Naive thymus-derived CD4-positive, alpha-beta T cell (primary cell): ENCODE measurements around the gene CHST6. TPM values are rescaled to one million over a fixed set of nuclear protein-coding genes. Genes with fewer than 3 reads are reported as not detected.
A peak's percentile ranks its signal among the peaks of the same experiment; 100 is the strongest.

ENCODE experiments used
- ATAC-seq: fragments of 150-1000 bp; cut with Tn5 transposase; 2 replicates; pipeline ENCODE4 v1.10.0; 2021; ENCODE audit warnings: mild to moderate bottlenecking, moderate library complexity
- CTCF ChIA-PET: fragments of 350-600 bp; sonication (Branson Sonifier 250); formaldehyde crosslinking; loops from one replicate; lab custom pipeline; 2021; ENCODE audit warnings: antibody characterized with exemption; lab: Charles Lee
- POLR2A ChIA-PET: fragments of 350-600 bp; sonication (Branson Sonifier 250); formaldehyde crosslinking; loops from one replicate; lab custom pipeline; 2021; ENCODE audit warnings: antibody characterized with exemption, inconsistent platforms; lab: Charles Lee
- DNase-seq, 9 donors: peaks; one replicate each; pipeline versions ENCODE4 v3.0.0 to v3.0.0-alpha.2; 2020 to 2022; ENCODE audit warnings: mixed read lengths in 1 of 9
- H3K27ac ChIP-seq: one replicate; pipeline ENCODE4 v1.7.0; 2013; ENCODE audit warnings: mild to moderate bottlenecking, low read depth, low read length, moderate library complexity
- H3K27me3 ChIP-seq, 2 donors: one replicate each; pipeline ENCODE4 v1.7.0; 2013; ENCODE audit warnings: low read length in 2 of 2, mild to moderate bottlenecking in 2 of 2, moderate library complexity in 2 of 2; ENCODE audit not compliant: control insufficient read depth in 2 of 2, insufficient read depth in 2 of 2
- H3K36me3 ChIP-seq, 3 experiments: 1 replicate in 2 of 3; 2 replicates in 1 of 3; pipeline ENCODE4 v1.7.0; 2013; ENCODE audit warnings: low read length in 3 of 3, mild to moderate bottlenecking in 3 of 3, moderate library complexity in 1 of 3; ENCODE audit not compliant: insufficient read depth in 3 of 3, control insufficient read depth in 2 of 3
- H3K4me1 ChIP-seq, 2 donors: one replicate each; pipeline ENCODE4 v1.7.0; 2013; ENCODE audit warnings: low read length in 2 of 2, mild to moderate bottlenecking in 2 of 2, moderate library complexity in 1 of 2; ENCODE audit not compliant: control insufficient read depth in 2 of 2, insufficient read depth in 2 of 2
- H3K4me3 ChIP-seq: 2 replicates; pipeline ENCODE4 v1.7.0; 2013; ENCODE audit warnings: mild to moderate bottlenecking, low read length
- H3K9me3 ChIP-seq, 3 experiments: 1 replicate in 2 of 3; 2 replicates in 1 of 3; pipeline ENCODE4 v1.7.0; 2013; ENCODE audit warnings: low read length in 3 of 3; ENCODE audit not compliant: control insufficient read depth in 2 of 3
- H3K27ac Mint-ChIP-seq, 9 donors: one replicate each; pipeline ENCODE4 v1.8.0; 2020 to 2022; ENCODE audit warnings: mixed read lengths in 9 of 9, mild to moderate bottlenecking in 8 of 9, moderate library complexity in 5 of 9, inconsistent platforms in 2 of 9
- H3K27me3 Mint-ChIP-seq, 5 donors: one replicate each; pipeline ENCODE4 v1.8.0; 2021 to 2022; ENCODE audit warnings: mixed read lengths in 5 of 5, mild to moderate bottlenecking in 1 of 5
- H3K36me3 Mint-ChIP-seq, 5 donors: one replicate each; pipeline ENCODE4 v1.8.0; 2020 to 2022; ENCODE audit warnings: mixed read lengths in 5 of 5, mild to moderate bottlenecking in 3 of 5, inconsistent platforms in 1 of 5
- H3K4me1 Mint-ChIP-seq, 7 donors: one replicate each; pipeline ENCODE4 v1.8.0; 2020 to 2022; ENCODE audit warnings: mixed read lengths in 7 of 7, mild to moderate bottlenecking in 3 of 7, inconsistent platforms in 1 of 7
- H3K4me3 Mint-ChIP-seq, 10 donors: one replicate each; pipeline ENCODE4 v1.8.0; 2020 to 2022; ENCODE audit warnings: mild to moderate bottlenecking in 10 of 10, mixed read lengths in 10 of 10, moderate library complexity in 6 of 10, inconsistent platforms in 2 of 10
- H3K9me3 Mint-ChIP-seq, 11 donors: one replicate each; pipeline ENCODE4 v1.8.0; 2020 to 2022; ENCODE audit warnings: mixed read lengths in 11 of 11, mild to moderate bottlenecking in 4 of 11, inconsistent platforms in 1 of 11, moderate library complexity in 1 of 11
- intact Hi-C, 2 donors: fragments of 100-400 bp; cut with micrococcal nuclease; formaldehyde crosslinking; loops; one replicate each; pipeline ENCODE4 v1.15.1; 2023
- polyA plus RNA-seq, 2 donors: library from polyadenylated mRNA; unstranded; fragments of 300-500 nt; fragmentation: Illumina TruSeq; gene quantifications; one replicate each; pipeline ENCODE4 v1.2.3, GENCODE V29; 2021
- total RNA-seq, 6 experiments: library from RNA in 5 of 6; stranded (reverse) in 5 of 6; gene quantifications; 1 replicate in 5 of 6; 2 replicates in 1 of 6; pipeline ENCODE4 v1.2.3 and lab custom pipeline; 2021 to 2026

CHST6 gene
- total and polyA plus RNA-seq, 7 experiments from 2014 or later = 0.05 to 0.14 (median 0.11) TPM; not detected in 4

DNA sequence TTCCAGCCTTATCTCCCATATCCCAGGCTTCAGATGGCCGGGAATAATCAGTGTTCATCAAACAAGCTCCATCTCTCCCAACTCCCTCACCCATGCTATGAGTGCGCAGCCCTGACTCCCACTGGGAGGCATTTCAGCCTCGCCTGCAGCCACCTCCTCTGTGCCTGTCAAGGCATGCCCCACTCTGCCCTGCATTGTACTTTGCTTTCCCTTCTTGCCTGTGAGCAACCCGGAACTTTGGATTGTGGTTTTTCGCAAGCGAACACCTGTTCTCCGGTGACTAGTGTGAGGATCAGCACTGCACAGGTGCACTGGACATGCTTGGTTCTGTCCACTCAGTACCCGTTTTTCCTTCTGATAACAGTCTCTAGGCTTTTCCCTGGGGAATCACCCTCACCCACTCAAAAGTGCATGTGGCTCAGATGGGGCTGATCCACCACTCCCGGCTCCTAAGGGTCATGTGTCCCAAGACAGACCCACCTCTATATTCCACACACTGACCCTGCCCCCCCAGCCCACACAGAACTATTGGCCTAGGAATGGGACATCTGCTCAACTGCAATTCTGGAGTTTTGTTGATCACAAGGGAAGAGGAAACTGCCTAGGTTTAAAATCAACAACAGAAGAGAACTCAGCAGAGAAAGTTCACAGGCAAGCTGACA lies 9.1 kb downstream of the CHST6 start:
- H3K4me3 Mint-ChIP-seq = no peak overlapping the region
- no peak for DNase-seq
- no peaks in the 10 kb centered on the region for H3K9me3 ChIP-seq
- intact Hi-C loops = no loop called here
- ChIA-PET CTCF (no interaction called here), POLR2A (no interaction called here)
- ATAC-seq = no peak
- peaks cover 0 to 15% (median 8%) of the 10 kb centered on the region in 5 donors for H3K27me3 Mint-ChIP-seq
- H3K4me1 Mint-ChIP-seq = peaks cover 0 to 3% (median 0%) of the 10 kb centered on the region in 7 donors
- H3K36me3 Mint-ChIP-seq = no peaks in the 10 kb centered on the region
- no peaks in the 10 kb centered on the region for H3K9me3 Mint-ChIP-seq
- no peaks in the 10 kb centered on the region for H3K27me3 ChIP-seq
- H3K27ac Mint-ChIP-seq = no peak overlapping the region
- no peak overlapping the region for H3K4me3 ChIP-seq
- no peaks in the 10 kb centered on the region for H3K4me1 ChIP-seq
- H3K27ac ChIP-seq = no peak overlapping the region
- H3K36me3 ChIP-seq = no peaks in the 10 kb centered on the region

DNA sequence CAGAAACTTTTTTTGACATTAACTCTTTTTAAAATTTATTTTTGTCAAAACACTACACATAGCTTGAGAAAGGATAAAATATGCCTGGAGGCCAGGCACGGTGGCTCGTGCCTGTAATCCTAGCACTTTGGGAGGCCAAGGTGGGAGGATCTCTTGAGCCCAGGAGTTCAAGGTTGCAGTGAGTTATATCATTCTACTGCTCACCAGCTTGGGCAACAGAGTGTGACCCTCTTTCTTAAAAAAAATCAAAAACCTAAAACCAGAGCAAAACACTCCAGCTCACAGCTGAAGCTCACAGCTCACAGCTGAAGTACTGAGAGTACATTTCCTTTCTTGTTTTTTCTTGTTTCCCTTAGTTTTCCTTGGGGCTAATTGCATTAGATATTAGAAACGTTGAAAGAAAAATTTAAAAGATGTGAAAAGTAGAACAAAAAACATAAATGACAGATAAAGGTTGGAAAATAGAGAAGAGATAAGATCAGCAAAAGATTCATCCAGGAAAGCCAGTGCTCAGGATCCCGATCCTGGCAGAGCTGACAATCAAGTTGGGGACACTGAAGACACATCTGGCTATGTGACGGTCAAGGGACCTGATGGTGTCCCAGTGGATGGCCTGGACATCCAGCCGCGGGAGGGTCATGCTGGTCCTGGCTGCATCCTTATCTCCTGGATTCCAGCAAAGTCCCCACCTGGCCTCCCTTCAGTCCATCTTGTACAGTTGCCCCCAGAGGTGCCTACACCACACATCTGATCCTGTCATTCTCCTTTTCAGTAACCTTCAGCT lies 9.8 kb downstream of the CHST6 start:
- Mint-ChIP-seq H3K4me1 (peaks cover 0 to 3% (median 0%) of the 10 kb centered on the region in 7 donors), H3K4me3 (no peak overlapping the region), H3K27ac (peak overlapping the region in 1 of 9 donors; percentile 55), H3K36me3 (no peaks in the 10 kb centered on the region), H3K27me3 (peaks cover 0 to 22% (median 8%) of the 10 kb centered on the region in 5 donors), H3K9me3 (no peaks in the 10 kb centered on the region)
- ATAC-seq (no peak), DNase-seq (no peak)
- no peaks in the 10 kb centered on the region for H3K4me1 ChIP-seq
- POLR2A ChIA-PET = no interaction called here
- H3K9me3 ChIP-seq = no peaks in the 10 kb centered on the region
- CTCF ChIA-PET = no interaction called here
- no peaks in the 10 kb centered on the region for H3K27me3 ChIP-seq
- H3K4me3 ChIP-seq = no peak overlapping the region
- no peak overlapping the region for H3K27ac ChIP-seq
- no peaks in the 10 kb centered on the region for H3K36me3 ChIP-seq
- intact Hi-C loops = no loop called here

DNA sequence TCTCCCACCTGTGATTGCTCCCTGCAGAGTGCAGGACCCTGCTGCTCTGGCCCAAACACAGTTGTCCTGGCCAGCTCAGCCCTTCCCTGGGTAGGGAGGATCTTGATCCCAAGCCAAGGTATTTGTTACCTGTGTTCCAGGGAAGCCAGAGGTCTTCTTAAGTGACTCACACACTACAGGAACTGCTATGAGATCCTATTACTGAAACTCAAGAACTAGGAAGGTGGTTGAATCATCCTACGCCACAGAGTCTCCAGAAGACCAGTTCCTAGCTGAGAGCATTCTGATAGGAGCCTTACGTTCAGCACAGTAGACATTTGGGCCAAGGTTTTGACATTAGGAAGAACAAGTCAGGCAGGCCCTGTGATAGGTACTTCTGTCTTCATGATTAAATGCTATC lies 12.0 kb downstream of the CHST6 start:
- H3K27ac Mint-ChIP-seq = no peak overlapping the region
- no peaks in the 10 kb centered on the region for H3K4me1 ChIP-seq
- no peak overlapping the region for H3K4me3 Mint-ChIP-seq
- ChIA-PET CTCF (no interaction called here), POLR2A (no interaction called here)
- ATAC-seq (no peak), DNase-seq (no peak)
- H3K27me3 Mint-ChIP-seq = peaks cover 0 to 23% (median 7%) of the 10 kb centered on the region in 5 donors
- no peaks in the 10 kb centered on the region for H3K27me3 ChIP-seq
- intact Hi-C loops = no loop called here
- H3K36me3 ChIP-seq = no peaks in the 10 kb centered on the region
- H3K4me3 ChIP-seq = no peak overlapping the region
- no peak overlapping the region for H3K27ac ChIP-seq
- no peaks in the 10 kb centered on the region for H3K36me3 Mint-ChIP-seq
- peaks cover 0 to 3% (median 0%) of the 10 kb centered on the region in 7 donors for H3K4me1 Mint-ChIP-seq
- H3K9me3 ChIP-seq = no peaks in the 10 kb centered on the region
- peaks cover 0 to 3% (median 0%) of the 10 kb centered on the region in 11 donors for H3K9me3 Mint-ChIP-seq

DNA sequence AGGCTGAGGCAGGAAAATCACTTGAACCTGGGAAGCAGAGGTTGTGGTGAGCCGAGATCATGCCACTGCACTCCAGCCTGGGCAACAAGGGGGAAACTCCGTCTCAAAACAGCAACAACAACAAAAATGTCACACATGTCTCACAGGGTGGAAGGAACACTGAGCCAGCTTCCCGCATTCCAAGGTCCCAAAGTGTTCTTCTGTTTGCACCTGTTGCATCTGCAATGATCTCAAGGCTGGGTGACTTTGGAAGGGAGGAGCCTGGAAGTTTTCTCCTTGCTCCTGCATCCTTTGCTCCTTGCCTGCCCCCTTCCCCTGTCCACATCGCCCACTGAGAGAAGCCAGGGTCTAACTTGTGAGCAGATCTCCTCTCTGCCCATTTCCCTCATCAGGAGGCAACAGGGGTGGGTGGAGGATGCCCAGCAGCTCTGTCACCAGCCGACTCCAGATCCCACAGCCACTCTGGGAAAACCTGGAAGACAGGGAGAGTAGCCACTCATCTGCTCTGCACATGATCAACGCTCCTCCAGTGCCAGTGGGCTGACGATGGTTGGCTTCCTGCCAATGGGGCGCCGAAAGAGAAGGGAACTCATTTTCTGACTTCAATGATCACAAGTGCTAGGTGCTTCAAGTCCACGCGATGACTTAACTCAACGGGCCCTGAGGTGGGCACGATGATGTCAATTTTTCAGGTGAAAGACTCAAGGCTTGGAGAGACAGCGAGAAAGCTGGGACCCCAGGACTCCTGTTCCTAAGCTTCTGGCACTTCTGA lies 12.6 kb downstream of the CHST6 start:
- DNase-seq (no peak), ATAC-seq (no peak)
- Mint-ChIP-seq H3K36me3 (no peaks in the 10 kb centered on the region), H3K27me3 (peaks cover 0 to 23% (median 12%) of the 10 kb centered on the region in 5 donors), H3K9me3 (peaks cover 0 to 3% (median 0%) of the 10 kb centered on the region in 11 donors), H3K4me1 (peaks cover 0 to 8% (median 0%) of the 10 kb centered on the region in 7 donors), H3K4me3 (no peak overlapping the region), H3K27ac (no peak overlapping the region)
- CTCF ChIA-PET = no interaction called here
- no peaks in the 10 kb centered on the region for H3K27me3 ChIP-seq
- H3K27ac ChIP-seq = no peak overlapping the region
- intact Hi-C loops = no loop called here
- no peaks in the 10 kb centered on the region for H3K36me3 ChIP-seq
- POLR2A ChIA-PET = no interaction called here
- H3K9me3 ChIP-seq = no peaks in the 10 kb centered on the region
- H3K4me3 ChIP-seq = no peak overlapping the region
- no peaks in the 10 kb centered on the region for H3K4me1 ChIP-seq

DNA sequence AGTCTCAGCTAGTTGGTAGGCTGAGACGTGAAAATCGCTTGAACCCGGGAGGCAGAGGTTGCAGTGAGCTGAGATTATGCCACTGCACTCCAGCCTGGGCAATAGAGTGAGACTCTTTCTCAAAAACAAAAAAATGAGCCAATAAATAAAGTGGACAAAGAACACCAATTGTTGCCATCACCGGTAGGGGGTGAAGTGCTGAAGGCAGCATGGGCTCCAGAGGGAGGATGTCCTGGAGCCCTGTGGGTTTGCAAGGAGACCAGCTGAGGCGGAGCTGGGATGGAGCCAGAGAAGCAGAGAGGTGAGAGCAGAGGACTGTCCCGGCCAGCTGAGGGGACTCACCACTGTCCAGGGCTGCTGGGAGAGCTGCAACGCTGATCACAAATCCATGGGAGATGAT lies 13.8 kb downstream of the CHST6 start:
- Histone ChIP-seq H3K9me3 (no peaks in the 10 kb centered on the region), H3K4me1 (no peaks in the 10 kb centered on the region), H3K27ac (no peak overlapping the region), H3K4me3 (no peak overlapping the region), H3K27me3 (no peaks in the 10 kb centered on the region), H3K36me3 (no peaks in the 10 kb centered on the region)
- no peaks in the 10 kb centered on the region for H3K36me3 Mint-ChIP-seq
- H3K9me3 Mint-ChIP-seq = peaks cover 0 to 3% (median 0%) of the 10 kb centered on the region in 11 donors
- CTCF ChIA-PET = no interaction called here
- POLR2A ChIA-PET = no interaction called here
- ATAC-seq (no peak), DNase-seq (no peak)
- peaks cover 0 to 8% (median 0%) of the 10 kb centered on the region in 7 donors for H3K4me1 Mint-ChIP-seq
- H3K4me3 Mint-ChIP-seq = no peak overlapping the region
- peaks cover 0 to 23% (median 17%) of the 10 kb centered on the region in 5 donors for H3K27me3 Mint-ChIP-seq
- H3K27ac Mint-ChIP-seq = no peak overlapping the region
- intact Hi-C loops = no loop called here

DNA sequence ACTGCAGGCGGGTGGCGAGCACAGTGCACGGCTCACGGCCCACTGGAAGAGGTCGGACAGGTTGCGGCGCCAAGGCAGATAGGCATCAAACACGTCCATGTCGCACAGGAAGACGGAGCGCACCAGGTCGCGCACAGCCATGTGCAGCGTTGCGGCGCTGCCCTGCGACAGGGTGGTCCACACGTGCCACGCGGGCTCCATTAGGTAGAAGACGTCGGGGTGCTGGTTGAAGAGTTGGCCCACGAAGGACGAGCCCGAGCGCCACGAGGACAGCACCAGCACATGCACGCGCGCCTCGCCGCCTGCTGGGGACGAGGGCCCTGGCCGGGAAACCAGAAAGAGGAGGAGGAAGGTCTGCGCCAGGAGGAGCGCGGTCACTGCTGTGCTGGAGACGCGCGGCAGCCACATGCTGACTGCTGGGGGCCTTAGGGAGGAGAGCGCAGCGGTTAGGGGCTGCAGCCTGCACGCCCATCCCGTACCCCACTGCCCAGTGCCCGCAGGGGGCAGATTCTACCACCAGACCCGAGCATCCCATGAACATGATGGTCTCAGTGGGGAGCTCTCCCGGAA lies 15.7 kb downstream of the CHST6 start:
- Histone ChIP-seq H3K9me3 (no peaks in the 10 kb centered on the region), H3K4me3 (no peak overlapping the region), H3K27ac (no peak overlapping the region), H3K4me1 (no peaks in the 10 kb centered on the region), H3K27me3 (no peaks in the 10 kb centered on the region), H3K36me3 (no peaks in the 10 kb centered on the region)
- Mint-ChIP-seq H3K4me3 (no peak overlapping the region), H3K27me3 (peaks cover 0 to 17% (median 10%) of the 10 kb centered on the region in 5 donors), H3K4me1 (peaks cover 0 to 5% (median 0%) of the 10 kb centered on the region in 7 donors), H3K9me3 (peaks cover 0 to 5% (median 0%) of the 10 kb centered on the region in 11 donors), H3K27ac (no peak overlapping the region), H3K36me3 (no peaks in the 10 kb centered on the region)
- ChIA-PET POLR2A (no interaction called here), CTCF (no interaction called here)
- intact Hi-C loops = no loop called here
- no peak for ATAC-seq
- DNase-seq = no peak
